ENCODE data around the gene SLC29A3.
A peak's percentile ranks its signal among the peaks of the same experiment; 100 is the strongest.

Gene SLC29A3

GRCh38 chr10:71337219-71337701, 18.2 kb downstream of the SLC29A3 start:
- Mint-ChIP-seq H3K4me3 (no peak overlapping the region), H3K27me3 (no peaks in the 10 kb centered on the region), H3K9me3 (ENCODE audit: low read depth) (no peaks in the 10 kb centered on the region), H3K4me1 (ENCODE audit: low read depth) (no peaks in the 10 kb centered on the region), H3K36me3 (no peaks in the 10 kb centered on the region), H3K27ac (no peak overlapping the region)

GRCh38 chr10:71338728-71339495, 19.9 kb downstream of the SLC29A3 start:
- no peaks in the 10 kb centered on the region for H3K9me3 Mint-ChIP-seq (ENCODE audit: low read depth)
- H3K36me3 Mint-ChIP-seq, result no peaks in the 10 kb centered on the region
- no peak overlapping the region for H3K27ac Mint-ChIP-seq
- no peaks in the 10 kb centered on the region for H3K27me3 Mint-ChIP-seq
- no peak overlapping the region for H3K4me3 Mint-ChIP-seq
- H3K4me1 Mint-ChIP-seq (ENCODE audit: low read depth), result no peaks in the 10 kb centered on the region

DNA sequence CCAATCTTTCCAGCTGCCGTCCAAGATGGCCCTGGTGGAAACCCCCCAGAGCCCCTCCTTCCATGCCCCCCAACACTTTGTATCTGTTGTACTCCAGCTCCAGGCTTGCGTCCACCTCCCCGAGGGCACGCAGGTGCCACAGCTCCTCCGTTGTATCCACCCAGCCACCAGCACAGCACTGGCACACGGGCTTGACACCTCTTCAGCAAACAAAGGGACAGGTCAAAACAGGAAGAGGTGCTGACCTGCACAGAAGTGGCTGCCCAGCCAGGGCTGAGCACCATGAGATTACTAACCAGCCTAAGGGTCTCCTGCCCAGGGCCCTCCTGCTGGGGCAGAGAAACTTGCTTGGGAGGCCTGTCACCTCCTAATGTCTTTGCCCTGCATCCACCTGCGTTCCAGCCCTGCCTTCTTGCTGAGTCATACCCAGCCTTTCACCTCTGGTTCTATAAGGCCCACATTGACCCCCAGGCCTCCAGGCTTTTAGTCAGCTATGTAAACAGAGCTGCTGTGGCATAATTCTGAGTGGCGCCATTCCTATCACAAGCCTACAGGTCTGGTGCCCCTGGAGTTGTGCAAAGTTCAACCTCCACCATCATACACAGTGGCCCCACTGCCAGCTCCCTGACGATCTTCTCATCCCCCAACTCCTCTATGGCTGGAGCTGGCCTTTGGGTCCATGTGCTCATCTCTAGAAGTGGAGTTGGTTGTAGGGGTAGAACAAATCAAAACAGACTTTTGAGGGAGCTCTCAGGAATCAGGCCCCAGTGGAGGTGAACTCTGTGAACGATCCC, 20.9 kb downstream of the SLC29A3 start:
- Mint-ChIP-seq H3K36me3 (no peaks in the 10 kb centered on the region), H3K27me3 (no peaks in the 10 kb centered on the region), H3K4me1 (ENCODE audit: low read depth) (no peaks in the 10 kb centered on the region), H3K9me3 (ENCODE audit: low read depth) (no peaks in the 10 kb centered on the region), H3K4me3 (no peak overlapping the region), H3K27ac (no peak overlapping the region)

GRCh38 chr10:71342573-71343391, 23.7 kb downstream of the SLC29A3 start:
- H3K4me3 Mint-ChIP-seq, result no peak overlapping the region
- no peak overlapping the region for H3K27ac Mint-ChIP-seq
- no peaks in the 10 kb centered on the region for H3K4me1 Mint-ChIP-seq (ENCODE audit: low read depth)

GRCh38 chr10:71343392-71343773, 24.3 kb downstream of the SLC29A3 start:
- no peak overlapping the region for H3K4me3 Mint-ChIP-seq
- H3K27ac Mint-ChIP-seq, result no peak overlapping the region
- no peaks in the 10 kb centered on the region for H3K36me3 Mint-ChIP-seq
- no peaks in the 10 kb centered on the region for H3K9me3 Mint-ChIP-seq (ENCODE audit: low read depth)
- H3K27me3 Mint-ChIP-seq, result no peaks in the 10 kb centered on the region
- H3K4me1 Mint-ChIP-seq (ENCODE audit: low read depth), result no peaks in the 10 kb centered on the region

More at GRCh38 chr10:71342573-71343391, 23.7 kb downstream of the SLC29A3 start:
- Mint-ChIP-seq H3K27me3 (no peaks in the 10 kb centered on the region), H3K9me3 (ENCODE audit: low read depth) (no peaks in the 10 kb centered on the region), H3K36me3 (no peaks in the 10 kb centered on the region)

DNA sequence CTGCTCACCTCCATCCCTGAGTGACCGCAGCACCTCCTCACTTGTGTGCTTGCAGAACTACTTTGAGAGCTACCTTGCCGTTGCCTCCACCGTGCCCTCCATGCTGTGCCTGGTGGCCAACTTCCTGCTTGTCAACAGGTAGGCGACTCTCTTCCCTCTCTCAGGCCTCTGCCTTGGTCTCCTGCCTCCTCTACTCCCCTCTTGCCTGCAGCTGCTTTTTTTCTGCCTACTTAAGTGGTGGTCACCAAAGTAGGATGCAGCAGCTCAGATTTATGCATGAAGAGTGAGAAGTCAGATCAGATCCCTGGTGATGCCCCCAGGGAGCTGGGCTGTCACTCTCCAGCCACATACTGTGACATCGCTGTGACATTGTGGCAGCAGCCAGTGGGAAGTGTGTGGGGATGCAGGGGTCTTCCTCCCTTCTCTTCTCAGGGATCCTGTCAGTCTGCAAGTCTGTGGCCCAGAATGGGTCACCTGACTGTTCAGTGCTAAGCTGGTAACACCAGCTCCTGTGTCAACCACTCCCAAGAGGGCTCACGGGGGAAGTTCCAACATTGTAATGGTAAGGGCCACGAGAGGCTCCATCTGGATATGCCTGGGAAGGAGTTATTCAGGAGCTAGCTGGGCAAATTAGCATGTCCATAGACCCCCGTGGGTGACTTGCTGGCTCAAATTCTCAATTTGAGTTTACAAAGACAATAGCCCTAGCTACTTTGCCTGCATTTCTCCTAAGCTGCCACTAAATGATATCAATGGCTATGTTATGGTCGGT, 25.3 kb downstream of the SLC29A3 start:
- H3K4me3 Mint-ChIP-seq, result no peak overlapping the region
- no peaks in the 10 kb centered on the region for H3K36me3 Mint-ChIP-seq
- H3K27ac Mint-ChIP-seq, result no peak overlapping the region
- H3K9me3 Mint-ChIP-seq (ENCODE audit: low read depth), result no peaks in the 10 kb centered on the region
- no peaks in the 10 kb centered on the region for H3K4me1 Mint-ChIP-seq (ENCODE audit: low read depth)
- H3K27me3 Mint-ChIP-seq, result no peaks in the 10 kb centered on the region

DNA sequence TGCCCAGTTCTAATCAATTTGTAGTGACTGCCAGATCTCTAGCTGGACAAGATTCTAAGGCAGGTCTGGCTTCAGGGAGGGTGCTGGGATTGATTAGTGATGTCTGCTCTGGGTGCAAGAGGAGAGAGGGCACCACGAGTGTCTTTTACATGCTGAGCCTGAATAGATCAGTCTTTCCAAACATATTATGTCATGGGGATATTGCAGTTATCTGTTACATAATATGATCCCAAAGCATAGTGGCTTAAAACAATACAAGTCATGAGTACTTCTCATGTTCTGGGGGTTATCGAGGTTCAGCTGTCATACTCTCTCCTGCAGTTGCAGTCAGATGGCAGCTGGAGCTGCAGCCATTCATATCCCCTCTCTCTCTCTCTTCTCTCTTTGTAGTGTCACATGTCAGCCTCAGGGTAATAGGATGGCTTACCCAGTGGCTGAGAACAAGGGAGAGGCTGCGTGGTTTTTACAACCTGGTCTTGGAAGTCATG, 26.0 kb downstream of the SLC29A3 start:
- no peak overlapping the region for H3K4me3 Mint-ChIP-seq
- no peaks in the 10 kb centered on the region for H3K27me3 Mint-ChIP-seq
- no peak overlapping the region for H3K27ac Mint-ChIP-seq
- peaks cover 5% of the 10 kb centered on the region for H3K4me1 Mint-ChIP-seq (ENCODE audit: low read depth)
- H3K36me3 Mint-ChIP-seq, result no peaks in the 10 kb centered on the region
- H3K9me3 Mint-ChIP-seq (ENCODE audit: low read depth), result no peaks in the 10 kb centered on the region

DNA sequence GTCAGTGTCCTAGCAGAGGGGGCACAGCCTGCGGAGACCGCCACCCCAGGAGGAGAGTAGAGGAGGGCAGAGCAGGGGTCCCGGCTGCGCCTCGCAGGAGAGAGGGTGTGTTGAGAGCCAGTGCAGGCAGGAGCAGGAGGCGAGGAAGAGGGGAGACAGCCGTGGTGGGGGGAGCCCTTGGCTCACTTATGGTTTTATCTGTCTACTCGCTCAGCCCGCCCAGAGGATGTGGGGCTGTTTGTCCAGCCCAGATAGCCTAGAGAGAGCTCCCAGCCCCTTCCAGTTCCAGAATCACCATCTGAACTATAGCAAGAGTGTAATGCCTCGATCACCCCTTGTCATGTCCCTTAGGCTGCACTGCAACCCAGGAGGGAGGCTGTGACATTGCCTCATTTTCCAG, 26.6 kb downstream of the SLC29A3 start:
- Mint-ChIP-seq H3K27me3 (no peaks in the 10 kb centered on the region), H3K27ac (no peak overlapping the region), H3K4me1 (ENCODE audit: low read depth) (peaks cover 10% of the 10 kb centered on the region), H3K4me3 (no peak overlapping the region), H3K36me3 (no peaks in the 10 kb centered on the region), H3K9me3 (ENCODE audit: low read depth) (no peaks in the 10 kb centered on the region)

DNA sequence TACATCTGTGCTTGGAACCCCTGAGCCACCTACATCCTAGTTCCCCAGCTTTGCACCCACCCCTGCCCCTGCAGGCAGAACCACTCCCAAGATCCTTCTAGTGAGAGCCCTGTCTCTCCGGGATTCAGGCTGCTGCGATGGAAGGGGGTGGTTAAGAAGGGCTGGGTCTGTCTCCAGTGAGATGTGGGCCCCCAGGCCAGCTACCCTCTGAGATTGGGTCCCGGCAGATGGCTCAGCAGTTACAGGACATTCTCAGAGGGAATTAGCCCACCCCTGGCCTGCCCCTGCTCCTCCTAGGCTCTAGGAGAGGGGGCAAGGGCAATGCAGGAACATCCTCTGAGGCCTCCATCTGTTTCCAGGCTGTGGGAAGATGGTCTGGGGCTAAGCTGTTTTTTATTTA, 27.7 kb downstream of the SLC29A3 start:
- Mint-ChIP-seq H3K4me3 (no peak overlapping the region), H3K36me3 (no peaks in the 10 kb centered on the region), H3K4me1 (ENCODE audit: low read depth) (peaks cover 18% of the 10 kb centered on the region), H3K27ac (no peak overlapping the region), H3K9me3 (ENCODE audit: low read depth) (no peaks in the 10 kb centered on the region), H3K27me3 (no peaks in the 10 kb centered on the region)

DNA sequence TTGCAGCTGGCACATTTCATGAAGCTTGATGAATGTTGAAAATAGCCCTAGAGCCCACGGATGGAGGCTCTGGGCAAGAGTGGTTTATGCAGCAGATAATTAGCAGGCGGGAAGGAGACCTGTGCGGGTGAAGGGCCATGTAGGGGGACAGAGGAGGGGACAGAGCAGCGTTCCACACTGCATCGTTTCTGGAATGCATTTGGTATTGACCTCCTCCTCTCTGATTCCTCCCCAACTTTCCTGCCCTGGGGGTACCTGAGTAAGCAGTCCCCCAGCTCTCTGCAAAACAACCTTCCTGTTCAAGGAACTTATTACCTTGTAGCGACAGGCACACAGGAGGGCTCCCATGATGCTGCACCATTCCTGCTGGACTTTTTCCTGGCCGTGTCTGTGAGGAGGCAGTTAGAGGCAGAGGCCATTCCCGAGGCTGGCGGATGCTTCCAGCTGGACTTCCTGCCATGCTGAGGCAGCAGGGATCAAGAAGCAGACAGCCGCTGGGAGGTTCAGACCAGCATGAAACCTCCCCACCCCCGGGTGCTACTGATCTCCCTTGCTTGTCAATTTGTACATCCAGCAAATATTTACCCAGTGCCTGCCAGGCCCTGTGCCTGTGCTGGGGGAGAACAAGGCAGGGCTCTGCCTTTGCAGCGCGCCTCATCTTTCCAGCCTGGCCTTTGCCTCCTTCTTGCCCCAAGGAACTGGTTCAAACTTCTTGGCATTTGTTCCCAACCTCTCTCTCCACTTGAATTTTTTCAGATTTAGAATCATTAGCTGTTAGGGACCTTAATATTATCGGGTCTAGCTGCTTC, 28.7 kb downstream of the SLC29A3 start:
- H3K9me3 Mint-ChIP-seq (ENCODE audit: low read depth), result no peaks in the 10 kb centered on the region
- no peak overlapping the region for H3K4me3 Mint-ChIP-seq
- H3K4me1 Mint-ChIP-seq (ENCODE audit: low read depth), result peaks cover 20% of the 10 kb centered on the region
- H3K27me3 Mint-ChIP-seq, result no peaks in the 10 kb centered on the region
- H3K27ac Mint-ChIP-seq, result no peak overlapping the region
- no peaks in the 10 kb centered on the region for H3K36me3 Mint-ChIP-seq

DNA sequence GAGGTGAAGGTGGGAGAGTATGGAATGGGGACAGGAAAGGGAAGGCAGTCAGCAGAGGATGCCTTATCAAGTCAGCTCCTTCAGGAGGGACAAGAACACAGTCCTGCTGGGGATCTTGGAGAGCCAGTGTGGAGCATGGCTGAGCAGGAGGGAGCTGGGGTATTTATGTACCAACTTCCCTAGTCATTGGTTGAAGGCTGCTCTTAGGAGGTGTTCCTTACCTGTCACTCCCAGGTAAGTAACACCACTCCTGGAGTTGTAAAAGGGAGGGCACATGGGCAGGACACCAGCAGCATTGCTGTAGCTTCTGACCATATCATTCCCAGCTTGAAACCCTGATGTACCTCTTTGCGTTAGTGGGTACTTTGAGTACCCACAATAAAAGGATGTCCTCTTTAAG, 29.8 kb downstream of the SLC29A3 start:
- Mint-ChIP-seq H3K4me1 (ENCODE audit: low read depth) (peaks cover 20% of the 10 kb centered on the region), H3K4me3 (no peak overlapping the region), H3K27me3 (no peaks in the 10 kb centered on the region), H3K36me3 (no peaks in the 10 kb centered on the region), H3K9me3 (ENCODE audit: low read depth) (no peaks in the 10 kb centered on the region), H3K27ac (no peak overlapping the region)

- no peaks in the 10 kb centered on the region for H3K36me3 Mint-ChIP-seq
- H3K27ac Mint-ChIP-seq, result no peak overlapping the region
- no peaks in the 10 kb centered on the region for H3K9me3 Mint-ChIP-seq (ENCODE audit: low read depth)
- no peaks in the 10 kb centered on the region for H3K27me3 Mint-ChIP-seq
- H3K4me3 Mint-ChIP-seq, result no peak overlapping the region
- peaks cover 20% of the 10 kb centered on the region for H3K4me1 Mint-ChIP-seq (ENCODE audit: low read depth)
Observed at GRCh38 chr10:71349406-71349805, 30.3 kb downstream of the SLC29A3 start.

- no peak overlapping the region for H3K27ac Mint-ChIP-seq
- no peaks in the 10 kb centered on the region for H3K9me3 Mint-ChIP-seq (ENCODE audit: low read depth)
- no peaks in the 10 kb centered on the region for H3K27me3 Mint-ChIP-seq
- H3K4me1 Mint-ChIP-seq (ENCODE audit: low read depth), result peaks cover 20% of the 10 kb centered on the region
- H3K36me3 Mint-ChIP-seq, result no peaks in the 10 kb centered on the region
- H3K4me3 Mint-ChIP-seq, result peak overlapping the region; percentile 27
Observed at GRCh38 chr10:71351087-71351486, 32.0 kb downstream of the SLC29A3 start.

Measured in activated naive CD8-positive, alpha-beta T cell (primary cell).